ENCODE results near the gene GALNT10. TPM values are rescaled to one million over a fixed set of nuclear protein-coding genes. Genes with fewer than 3 reads are reported as not detected.

GALNT10 gene
- total RNA-seq, 1 experiment from 2014 or later = 68.2 TPM

DNA sequence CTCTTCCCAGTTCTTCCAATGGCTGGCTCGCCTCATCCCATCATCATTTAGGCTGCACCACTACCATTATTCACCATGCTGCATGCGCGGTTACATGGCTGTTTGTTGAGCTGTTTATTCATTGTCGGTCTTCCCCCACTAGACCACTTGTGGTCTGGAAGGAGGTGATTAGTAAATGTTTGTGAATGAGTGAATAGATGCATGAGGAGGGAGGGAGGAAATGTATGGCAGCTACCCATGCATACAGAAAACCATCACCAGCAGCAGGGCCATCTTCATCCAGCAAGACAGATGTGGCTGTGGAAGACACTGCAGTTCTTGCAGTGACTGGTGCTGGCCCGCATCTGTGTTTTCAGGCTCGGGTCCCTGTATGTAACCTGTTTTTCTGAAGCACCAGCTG, 141.9 kb downstream of the GALNT10 start:
- TF ChIP-seq, protein P1, sequence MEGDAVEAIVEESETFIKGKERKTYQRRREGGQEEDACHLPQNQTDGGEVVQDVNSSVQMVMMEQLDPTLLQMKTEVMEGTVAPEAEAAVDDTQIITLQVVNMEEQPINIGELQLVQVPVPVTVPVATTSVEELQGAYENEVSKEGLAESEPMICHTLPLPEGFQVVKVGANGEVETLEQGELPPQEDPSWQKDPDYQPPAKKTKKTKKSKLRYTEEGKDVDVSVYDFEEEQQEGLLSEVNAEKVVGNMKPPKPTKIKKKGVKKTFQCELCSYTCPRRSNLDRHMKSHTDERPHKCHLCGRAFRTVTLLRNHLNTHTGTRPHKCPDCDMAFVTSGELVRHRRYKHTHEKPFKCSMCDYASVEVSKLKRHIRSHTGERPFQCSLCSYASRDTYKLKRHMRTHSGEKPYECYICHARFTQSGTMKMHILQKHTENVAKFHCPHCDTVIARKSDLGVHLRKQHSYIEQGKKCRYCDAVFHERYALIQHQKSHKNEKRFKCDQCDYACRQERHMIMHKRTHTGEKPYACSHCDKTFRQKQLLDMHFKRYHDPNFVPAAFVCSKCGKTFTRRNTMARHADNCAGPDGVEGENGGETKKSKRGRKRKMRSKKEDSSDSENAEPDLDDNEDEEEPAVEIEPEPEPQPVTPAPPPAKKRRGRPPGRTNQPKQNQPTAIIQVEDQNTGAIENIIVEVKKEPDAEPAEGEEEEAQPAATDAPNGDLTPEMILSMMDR (IDR thresholded peaks at IDR 0.05; ENCODE audit: unreplicated experiment) = no peak
- Mint-ChIP-seq H3K27me3 (ENCODE audit: unreplicated experiment) (no peaks in the 10 kb centered on the region), H3K4me1 (ENCODE audit: low read depth, unreplicated experiment) (no peaks in the 10 kb centered on the region), H3K4me3 (ENCODE audit: low read depth, unreplicated experiment) (no peak overlapping the region), H3K27ac (ENCODE audit: unreplicated experiment) (no peak overlapping the region), H3K9me3 (ENCODE audit: low read depth, unreplicated experiment) (no peaks in the 10 kb centered on the region), H3K36me3 (ENCODE audit: insufficient read depth, unreplicated experiment) (no peaks in the 10 kb centered on the region)
- DNase-seq = no peak
- CTCF ChIA-PET = interaction anchor here (1.3 kb wide), 1 partner anchor 14 kb away, joined by 4 read pairs; no protein-coding TSS in a partner anchor
- no TSS peak for BruUV-seq (replicated peaks)
- intact Hi-C loops (cut with micrococcal nuclease; ENCODE audit: unreplicated experiment) = no loop called here

DNA sequence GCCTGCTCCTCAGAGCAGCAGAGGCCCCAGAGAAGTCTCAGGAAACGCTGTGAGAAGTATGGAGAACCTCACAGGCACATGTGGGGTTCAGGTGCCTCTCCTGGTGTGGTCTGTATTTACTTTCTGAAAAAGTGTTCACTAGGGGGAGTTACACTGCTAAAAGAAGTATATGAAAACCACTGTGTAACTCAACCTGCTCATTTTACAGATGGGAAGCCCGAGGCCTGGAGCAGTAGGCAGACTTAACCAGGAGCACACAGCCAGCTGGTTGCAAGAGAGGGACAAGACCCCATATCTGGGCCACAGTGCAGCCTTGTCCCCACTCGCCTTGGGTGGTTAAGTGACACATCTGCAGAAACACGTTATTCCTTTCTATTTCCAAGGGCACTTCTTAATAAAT, 142.5 kb downstream of the GALNT10 start:
- DNase-seq = no peak
- Mint-ChIP-seq H3K27ac (ENCODE audit: unreplicated experiment) (no peak overlapping the region), H3K27me3 (ENCODE audit: unreplicated experiment) (no peaks in the 10 kb centered on the region), H3K4me1 (ENCODE audit: low read depth, unreplicated experiment) (no peaks in the 10 kb centered on the region), H3K4me3 (ENCODE audit: low read depth, unreplicated experiment) (no peak overlapping the region), H3K9me3 (ENCODE audit: low read depth, unreplicated experiment) (no peaks in the 10 kb centered on the region), H3K36me3 (ENCODE audit: insufficient read depth, unreplicated experiment) (no peaks in the 10 kb centered on the region)
- no TSS peak for BruUV-seq (replicated peaks)
- CTCF ChIA-PET = interaction anchor here (1.3 kb wide), 1 partner anchor 13 kb away, joined by 4 read pairs; no protein-coding TSS in a partner anchor
- intact Hi-C loops (cut with micrococcal nuclease; ENCODE audit: unreplicated experiment) = no loop called here
- TF ChIP-seq, protein P1 (IDR thresholded peaks at IDR 0.05; ENCODE audit: unreplicated experiment) = no peak

DNA sequence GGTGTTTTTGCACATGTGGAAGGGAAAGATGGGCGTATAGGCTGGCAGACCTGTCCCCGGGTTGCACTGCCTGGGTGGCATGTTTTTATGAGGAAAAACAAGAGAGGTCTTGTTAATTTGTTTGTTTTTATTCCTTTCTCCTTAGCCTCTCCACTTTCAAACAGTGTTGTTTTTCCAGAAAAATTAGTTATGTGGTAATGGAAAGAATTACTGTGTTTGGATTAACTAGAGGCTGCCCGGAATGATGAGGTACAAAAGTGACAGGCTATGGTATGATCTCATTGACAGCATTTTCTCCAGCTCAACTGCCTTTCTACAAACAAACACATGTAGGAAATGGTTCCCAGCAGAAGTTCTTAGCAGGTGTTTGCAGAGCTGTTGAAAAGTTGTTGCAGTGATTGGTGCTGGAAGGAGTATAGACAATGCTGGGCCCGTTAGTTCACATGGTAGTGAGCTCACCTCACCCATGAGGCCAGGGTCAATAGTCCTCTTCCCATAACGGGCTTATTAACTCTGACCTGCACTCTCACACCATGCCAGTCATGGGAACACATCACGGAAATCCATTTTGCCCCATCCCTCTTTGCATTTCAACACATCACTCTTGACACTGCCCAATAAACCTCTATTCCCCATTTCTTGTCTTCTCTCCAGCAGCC, 144.0 kb downstream of the GALNT10 start:
- Mint-ChIP-seq H3K36me3 (ENCODE audit: insufficient read depth, unreplicated experiment) (no peaks in the 10 kb centered on the region), H3K4me1 (ENCODE audit: low read depth, unreplicated experiment) (no peaks in the 10 kb centered on the region), H3K4me3 (ENCODE audit: low read depth, unreplicated experiment) (no peak overlapping the region), H3K27me3 (ENCODE audit: unreplicated experiment) (no peaks in the 10 kb centered on the region), H3K27ac (ENCODE audit: unreplicated experiment) (no peak overlapping the region), H3K9me3 (ENCODE audit: low read depth, unreplicated experiment) (no peaks in the 10 kb centered on the region)
- DNase-seq = no peak
- CTCF ChIA-PET = no interaction called here
- intact Hi-C loops (cut with micrococcal nuclease; ENCODE audit: unreplicated experiment) = no loop called here
- TF ChIP-seq, protein P1 (IDR thresholded peaks at IDR 0.05; ENCODE audit: unreplicated experiment) = no peak
- no TSS peak for BruUV-seq (replicated peaks)

DNA sequence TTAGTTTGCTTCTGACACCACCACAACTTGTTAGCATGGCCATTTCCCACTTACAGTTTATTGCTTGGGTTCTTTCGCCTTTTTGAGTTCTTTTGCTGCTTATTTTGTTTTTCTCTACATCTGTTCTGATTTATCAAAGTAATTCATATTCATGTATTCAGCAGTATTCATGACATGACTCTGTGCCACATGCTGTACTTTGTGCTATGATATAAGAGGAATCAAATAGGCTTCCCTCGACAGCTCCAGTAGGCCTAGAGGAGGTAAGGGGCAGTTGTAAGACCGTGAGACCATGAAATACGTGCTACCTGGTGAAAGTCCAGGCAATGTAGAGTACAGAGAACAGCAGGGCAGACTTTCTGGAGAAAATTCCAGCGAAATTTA, 144.5 kb downstream of the GALNT10 start:
- no peaks in the 10 kb centered on the region for H3K4me1 Mint-ChIP-seq (ENCODE audit: low read depth, unreplicated experiment)
- DNase-seq = no peak
- H3K27me3 Mint-ChIP-seq (ENCODE audit: unreplicated experiment) = no peaks in the 10 kb centered on the region
- CTCF ChIA-PET = no interaction called here
- H3K4me3 Mint-ChIP-seq (ENCODE audit: low read depth, unreplicated experiment) = no peak overlapping the region
- H3K27ac Mint-ChIP-seq (ENCODE audit: unreplicated experiment) = no peak overlapping the region
- TF ChIP-seq, protein P1 (IDR thresholded peaks at IDR 0.05; ENCODE audit: unreplicated experiment) = no peak
- H3K9me3 Mint-ChIP-seq (ENCODE audit: low read depth, unreplicated experiment) = no peaks in the 10 kb centered on the region
- no TSS peak for BruUV-seq (replicated peaks)
- intact Hi-C loops (cut with micrococcal nuclease; ENCODE audit: unreplicated experiment) = no loop called here
- no peaks in the 10 kb centered on the region for H3K36me3 Mint-ChIP-seq (ENCODE audit: insufficient read depth, unreplicated experiment)
